Right lobe of liver (tissue), 6 donors: Measurements from ENCODE around the gene GUCA2A. TPM values are rescaled to one million over a fixed set of nuclear protein-coding genes. Genes with fewer than 3 reads are reported as not detected.
A peak's percentile ranks its signal among the peaks of the same experiment; 100 is the strongest.

Experiments
- ATAC-seq, 4 donors: fragments of 200-7000 bp; cut with Tn5 transposase; one replicate each; pipeline ENCODE4 v1.9.1; 2020; ENCODE audit warnings: mild to moderate bottlenecking in 4 of 4, moderate library complexity in 4 of 4
- DNase-seq, 3 donors: peaks; one replicate each; pipeline ENCODE4 v3.0.0-alpha.2; 2020
- H3K27ac ChIP-seq, 3 donors: fragments of 200-600 bp; one replicate each; pipeline ENCODE4 v1.8.0; 2022
- H3K27me3 ChIP-seq, 2 donors: fragments of 200-600 bp; one replicate each; pipeline ENCODE4 v1.8.0; 2022
- H3K36me3 ChIP-seq, 4 donors: fragments of 200-600 bp; sonication (generic) in 1 of 4; one replicate each; pipeline versions ENCODE4 v1.5.1 to v1.8.0; 2017 to 2022; ENCODE audit warnings: control low read depth in 1 of 4
- H3K4me1 ChIP-seq, 4 donors: fragments of 200-600 bp; sonication (generic) in 1 of 4; one replicate each; pipeline versions ENCODE4 v1.5.1 to v1.8.0; 2017 to 2022; ENCODE audit warnings: control low read depth in 1 of 4
- H3K4me3 ChIP-seq, 3 donors: fragments of 200-600 bp; one replicate each; pipeline ENCODE4 v1.8.0; 2022
- H3K9me3 ChIP-seq, 4 donors: fragments of 200-600 bp; sonication (generic) in 1 of 4; one replicate each; pipeline versions ENCODE4 v1.5.1 to v1.8.0; 2017 to 2022; ENCODE audit warnings: control low read depth in 1 of 4
- CTCF ChIP-seq, 4 donors: fragments of 200-600 bp in 3 of 4; fragments of 450-650 bp in 1 of 4; IDR thresholded peaks; one replicate each; pipeline versions ENCODE4 v1.5.1 to v1.8.0; 2016 to 2022; ENCODE audit warnings: antibody characterized with exemption in 4 of 4, mild to moderate bottlenecking in 2 of 4
- POLR2A ChIP-seq: fragments of 450-650 bp; IDR thresholded peaks from one replicate; pipeline ENCODE4 v1.6.1; 2017; ENCODE audit warnings: antibody characterized with exemption, mild to moderate bottlenecking
- WGBS: methylation state at CpG from one replicate; pipeline ENCODE4 v1.1.6; 2018; ENCODE audit warnings: low coverage, low lambda C conversion rate; ENCODE audit not compliant: insufficient coverage; ENCODE audit errors: missing lambda C conversion rate; 5-methylcytosine and 5-hydroxymethylcytosine counted together
- intact Hi-C, 2 donors: fragments of 100-400 bp; cut with DNase I; formaldehyde crosslinking; loops; one replicate each; pipeline versions ENCODE4 v1.11.2 to v1.14.1; 2022
- total RNA-seq, 6 experiments: library from RNA; depleted of rRNA in 2 of 6; stranded (reverse); fragments of >200 nt in 2 of 6; fragmentation: NEBNext Ultra II Directional in 3 of 6; extraction: Animal tissue kit (Norgen Biotek cat#: 25700) in 3 of 6; gene quantifications; one replicate each; pipeline versions ENCODE4 v1.1.0 to v1.2.4, GENCODE V29; 2016 to 2023
- donor health status: DM: no; HTN: yes; CAD: no.
- donor health status: DM: no; HTN: no; CAD: no.
- donor health status: DM: no; HTN: no; CAD: no.
- donor health status: DM: no; HTN: yes; CAD: no.
- donor health status: DM: no; HTN: yes; CAD: no.

Gene GUCA2A
- total RNA-seq, 6 experiments from 2014 or later, result not detected

DNA sequence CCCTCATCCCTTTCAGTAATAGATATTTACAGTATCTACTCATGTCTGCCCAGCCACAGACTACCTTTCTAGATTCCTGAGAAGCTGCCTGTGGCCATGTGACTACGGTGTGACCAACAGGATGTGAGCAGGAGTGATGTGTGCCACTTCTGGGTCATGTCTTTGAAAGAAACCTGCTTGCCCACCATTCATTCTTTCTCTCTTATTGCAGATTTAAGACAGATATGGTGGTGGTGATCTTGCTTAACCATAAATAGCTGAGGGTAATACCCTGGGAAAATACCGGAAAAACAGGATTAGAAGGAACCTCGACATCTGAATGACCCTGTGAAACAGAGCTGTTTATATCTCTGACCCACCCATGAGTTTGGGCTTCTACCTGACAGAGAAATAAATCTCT, 41.6 kb upstream of the GUCA2A start:
- Histone ChIP-seq H3K27me3 (no peaks in the 10 kb centered on the region), H3K4me3 (no peak overlapping the region), H3K36me3 (no peaks in the 10 kb centered on the region), H3K27ac (no peak overlapping the region), H3K4me1 (no peaks in the 10 kb centered on the region), H3K9me3 (no peaks in the 10 kb centered on the region)
- intact Hi-C loops, result no loop called here
- DNase-seq, result no peak
- 72% methylated on average over 2 of the region's 3 CpGs for WGBS
- TF ChIP-seq CTCF (IDR thresholded peaks at IDR 0.05) (no peak), POLR2A (no peak)
- ATAC-seq, result no peak

DNA sequence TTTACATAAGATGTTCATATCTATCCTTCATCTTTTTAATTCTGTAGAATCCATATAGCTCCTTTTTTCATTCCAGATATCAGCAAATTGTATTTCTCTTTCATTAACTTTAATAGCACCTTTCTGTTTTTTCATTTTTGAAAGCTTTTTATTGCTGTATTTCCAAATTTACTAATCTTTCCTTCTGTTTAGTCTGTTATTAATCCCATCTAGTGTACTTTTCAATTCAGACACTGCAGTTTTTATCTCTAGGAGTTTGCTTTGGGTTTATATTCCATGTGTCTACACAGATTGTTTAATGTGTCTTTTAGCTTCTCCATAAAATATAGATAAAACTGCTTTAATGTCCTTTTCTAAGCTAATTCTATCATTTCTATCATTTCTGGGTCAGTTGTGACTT, 37.4 kb upstream of the GUCA2A start:
- intact Hi-C loops, result no loop called here
- Histone ChIP-seq H3K9me3 (no peaks in the 10 kb centered on the region), H3K27ac (no peak overlapping the region), H3K4me3 (no peak overlapping the region), H3K4me1 (no peaks in the 10 kb centered on the region), H3K27me3 (no peaks in the 10 kb centered on the region), H3K36me3 (peaks cover 0 to 9% (median 2%) of the 10 kb centered on the region in 4 donors)
- ATAC-seq (no peak), DNase-seq (no peak)
- TF ChIP-seq POLR2A (no peak), CTCF (IDR thresholded peaks at IDR 0.05) (no peak)

DNA sequence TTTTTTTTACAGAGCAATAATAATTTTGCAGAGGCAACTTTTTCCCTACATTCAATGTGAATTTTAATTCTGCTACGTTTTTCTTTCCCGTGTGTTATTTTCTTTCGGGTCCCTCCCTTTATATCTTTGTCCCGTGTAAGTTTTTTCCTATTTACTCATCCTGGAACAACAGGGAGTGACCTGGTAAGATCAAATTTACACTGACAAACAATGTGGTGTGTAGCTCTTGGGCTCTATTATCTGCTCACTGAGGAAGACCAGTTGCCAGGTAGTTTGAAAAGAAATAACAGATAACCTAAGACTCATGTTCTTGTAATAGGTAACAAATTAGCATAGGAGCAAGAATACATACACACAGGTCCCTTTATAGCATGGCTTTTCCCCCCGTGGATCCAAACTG, 33.7 kb upstream of the GUCA2A start:
- Histone ChIP-seq H3K4me1 (no peaks in the 10 kb centered on the region), H3K27me3 (no peaks in the 10 kb centered on the region), H3K4me3 (no peak overlapping the region), H3K9me3 (no peaks in the 10 kb centered on the region), H3K27ac (no peak overlapping the region), H3K36me3 (peaks cover 0 to 23% (median 2%) of the 10 kb centered on the region in 4 donors)
- TF ChIP-seq CTCF (IDR thresholded peaks at IDR 0.05) (no peak), POLR2A (no peak)
- ATAC-seq (peak in 1 of 4 donors; percentile 50), DNase-seq (no peak)
- WGBS, result 61% methylated on average over 2 of the region's 5 CpGs
- intact Hi-C loops, result no loop called here

- Histone ChIP-seq H3K27me3 (no peaks in the 10 kb centered on the region), H3K9me3 (no peaks in the 10 kb centered on the region), H3K4me1 (peaks cover 0 to 2% (median 1%) of the 10 kb centered on the region in 4 donors), H3K36me3 (peaks cover 0 to 23% (median 2%) of the 10 kb centered on the region in 4 donors), H3K27ac (no peak overlapping the region), H3K4me3 (no peak overlapping the region)
- TF ChIP-seq POLR2A (no peak), CTCF (IDR thresholded peaks at IDR 0.05) (no peak)
- no peak for DNase-seq
- intact Hi-C loops, result no loop called here
- WGBS, result 100% methylated on average over 1 of the region's 3 CpGs
- no peak for ATAC-seq
Observed at GRCh38 chr1:42195841-42196240, 31.3 kb upstream of the GUCA2A start.

DNA sequence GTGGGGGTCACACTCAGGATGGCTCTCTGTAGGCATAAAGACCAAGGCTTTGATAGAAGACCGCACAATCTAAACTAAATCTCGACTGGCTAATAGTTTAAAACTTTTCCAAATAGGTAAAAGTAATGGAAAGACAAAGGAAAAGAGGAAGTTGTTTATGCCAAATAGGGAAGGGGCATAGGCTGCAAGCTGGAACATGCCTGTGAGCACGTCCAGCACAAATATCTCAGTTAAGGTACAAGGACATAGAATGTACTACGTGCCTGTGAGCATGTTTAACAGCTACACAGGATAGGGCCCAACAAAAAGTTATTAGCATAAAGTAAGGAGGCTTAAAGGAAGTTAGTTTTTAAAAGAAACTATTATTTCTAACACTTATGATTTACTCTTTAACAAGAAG, 27.6 kb upstream of the GUCA2A start:
- Histone ChIP-seq H3K4me3 (no peak overlapping the region), H3K27ac (no peak overlapping the region), H3K9me3 (no peaks in the 10 kb centered on the region), H3K36me3 (peaks cover 0 to 15% (median 0%) of the 10 kb centered on the region in 4 donors), H3K27me3 (no peaks in the 10 kb centered on the region), H3K4me1 (peaks cover 0 to 13% (median 5%) of the 10 kb centered on the region in 4 donors)
- WGBS, result 69% methylated on average over 4 of the region's 4 CpGs
- ATAC-seq, result no peak
- intact Hi-C loops, result no loop called here
- no peak for DNase-seq
- TF ChIP-seq CTCF (IDR thresholded peaks at IDR 0.05), result no peak
- TF ChIP-seq POLR2A, result no peak
